Breast epithelium (tissue), 4 donors: ENCODE data around the gene FRY. TPM values are rescaled to one million over a fixed set of nuclear protein-coding genes. Genes with fewer than 3 reads are reported as not detected.
"Not testable (repeated sequence)": the region's sequence is repeated elsewhere in the genome, so short reads cannot be mapped to it uniquely, and the experiment has no call there.

Experiments used
- DNase-seq, 2 donors: peaks; one replicate each; pipeline ENCODE4 v3.0.0-alpha.2; 2019; ENCODE audit warnings: low spot score in 2 of 2
- H3K27ac ChIP-seq, 2 donors: fragments of 200-600 bp; sonication (generic) in 1 of 2; one replicate each; pipeline ENCODE4 v1.5.1; 2016 to 2019; ENCODE audit warnings: mild to moderate bottlenecking in 1 of 2
- H3K27me3 ChIP-seq, 2 donors: fragments of 200-600 bp; sonication (generic) in 1 of 2; one replicate each; pipeline versions ENCODE4 v1.5.1 to v1.6.0; 2017 to 2019; ENCODE audit warnings: control low read depth in 1 of 2, mild to moderate bottlenecking in 1 of 2
- H3K36me3 ChIP-seq: fragments of 200-600 bp; one replicate; pipeline ENCODE4 v1.5.1; 2019
- H3K4me1 ChIP-seq, 2 donors: fragments of 200-600 bp; sonication (generic); one replicate each; pipeline ENCODE4 v1.5.1; 2016 to 2019; ENCODE audit warnings: control low read depth in 1 of 2
- H3K4me3 ChIP-seq, 3 donors: fragments of 200-600 bp; sonication (generic); 1 replicate in 2 of 3; 2 replicates in 1 of 3; pipeline ENCODE4 v1.5.1; 2016 to 2019; ENCODE audit warnings: mild to moderate bottlenecking in 3 of 3, moderate library complexity in 2 of 3
- H3K9me3 ChIP-seq, 2 donors: fragments of 200-600 bp; sonication (generic) in 1 of 2; one replicate each; pipeline ENCODE4 v1.5.1; 2016 to 2019; ENCODE audit warnings: control low read depth in 1 of 2
- CTCF ChIP-seq, 3 donors: fragments of 450-650 bp; IDR thresholded peaks; one replicate each; pipeline ENCODE4 v1.5.1; 2016 to 2017; ENCODE audit warnings: antibody characterized with exemption in 3 of 3, mild to moderate bottlenecking in 3 of 3, moderate library complexity in 3 of 3
- POLR2A ChIP-seq: fragments of 450-650 bp; IDR thresholded peaks from one replicate; pipeline ENCODE4 v1.6.1; 2016; ENCODE audit warnings: antibody characterized with exemption, mild to moderate bottlenecking, moderate library complexity
- POLR2AphosphoS5 ChIP-seq, 3 donors: sonication (generic); formaldehyde crosslinking; IDR thresholded peaks; one replicate each; pipeline ENCODE4 v1.6.1; 2017; ENCODE audit warnings: antibody characterized with exemption in 3 of 3
- intact Hi-C: fragments of 100-400 bp; cut with DNase I; formaldehyde crosslinking; loops from one replicate; pipeline ENCODE4 v1.15.1; 2023; ENCODE audit warnings: low total_unique reads
- total RNA-seq, 3 donors: library from RNA; depleted of rRNA; stranded (reverse); fragments of >200 nt; gene quantifications; one replicate each; pipeline ENCODE4 v1.1.0, GENCODE V29; 2016

Gene FRY
- 10 to 100 TPM; 41.0 to 52.8 (median 46.4) TPM for total RNA-seq

- Histone ChIP-seq H3K27me3 (no peaks in the 10 kb centered on the region), H3K4me1 (no peaks in the 10 kb centered on the region), H3K9me3 (no peaks in the 10 kb centered on the region), H3K36me3 (no peaks in the 10 kb centered on the region), H3K27ac (peak within 1 kb of the TSS; percentile 84 to 90), H3K4me3 (peak within 1 kb of the TSS; percentile 70 to 85 (median 74))
- intact Hi-C loops = no loop called here
- TF ChIP-seq CTCF (IDR thresholded peaks at IDR 0.05) = no peak
- TF ChIP-seq POLR2AphosphoS5 (IDR thresholded peaks at IDR 0.05) = no peak
- no peak for TF ChIP-seq POLR2A
- DNase-seq = peak; percentile 63 to 77
Measured at GRCh38 chr13:32031025-32031814, at the start of gene FRY. Gene FRY (plus strand): TSS chr13:32031774. CDS start chr13:32031796, 22 bp downstream.

- Histone ChIP-seq H3K4me1 (peaks cover 0 to 5% of the 10 kb centered on the region in 2 donors), H3K36me3 (no peaks in the 10 kb centered on the region), H3K27me3 (no peaks in the 10 kb centered on the region), H3K27ac (peak overlapping the region; percentile 16 to 26), H3K9me3 (no peaks in the 10 kb centered on the region), H3K4me3 (no peak overlapping the region)
- no peak for DNase-seq
- intact Hi-C loops = no loop called here
- TF ChIP-seq CTCF (IDR thresholded peaks at IDR 0.05) (no peak), POLR2A (no peak), POLR2AphosphoS5 (IDR thresholded peaks at IDR 0.05) (no peak)
Measured at GRCh38 chr13:31982124-31982523, 49.5 kb upstream of the FRY start.

- H3K36me3 ChIP-seq = no peaks in the 10 kb centered on the region
- H3K4me3 ChIP-seq = no peak overlapping the region
- TF ChIP-seq CTCF (IDR thresholded peaks at IDR 0.05) = no peak
- TF ChIP-seq POLR2AphosphoS5 (IDR thresholded peaks at IDR 0.05) = peak in 1 of 3 donors; percentile 31
- H3K4me1 ChIP-seq = peaks cover 0 to 5% of the 10 kb centered on the region in 2 donors
- no peak overlapping the region for H3K27ac ChIP-seq
- intact Hi-C loops = no loop called here
- DNase-seq = peak; percentile 85 to 87
- no peaks in the 10 kb centered on the region for H3K9me3 ChIP-seq
- no peaks in the 10 kb centered on the region for H3K27me3 ChIP-seq
Measured at GRCh38 chr13:31982540-31982939, 49.0 kb upstream of the FRY start.

GRCh38 chr13:31983696-31984095 is 47.9 kb upstream of the FRY start:
- intact Hi-C loops, H3K27ac ChIP-seq, DNase-seq, H3K4me3 ChIP-seq, H3K9me3 ChIP-seq, H3K4me1 ChIP-seq, H3K36me3 ChIP-seq, H3K27me3 ChIP-seq: not testable (repeated sequence)

- H3K4me3 ChIP-seq, intact Hi-C loops, H3K4me1 ChIP-seq, H3K9me3 ChIP-seq, H3K27ac ChIP-seq, DNase-seq, H3K36me3 ChIP-seq, H3K27me3 ChIP-seq: not testable (repeated sequence)
Measured at GRCh38 chr13:31984388-31984787, 47.2 kb upstream of the FRY start.

- no peaks in the 10 kb centered on the region for H3K27me3 ChIP-seq
- DNase-seq = no peak
- no peaks in the 10 kb centered on the region for H3K9me3 ChIP-seq
- no peak overlapping the region for H3K4me3 ChIP-seq
- no peak overlapping the region for H3K27ac ChIP-seq
- no peak for TF ChIP-seq CTCF (IDR thresholded peaks at IDR 0.05)
- no peak for TF ChIP-seq POLR2A
- TF ChIP-seq POLR2AphosphoS5 (IDR thresholded peaks at IDR 0.05) = no peak
- intact Hi-C loops = loop anchor here (5.0 kb wide), 1 partner anchor 885 kb away; no protein-coding TSS in a partner anchor
- no peaks in the 10 kb centered on the region for H3K36me3 ChIP-seq
- peaks cover 0 to 5% of the 10 kb centered on the region in 2 donors for H3K4me1 ChIP-seq
Measured at GRCh38 chr13:31986676-31987470, 44.7 kb upstream of the FRY start.
